GM19463 (cell line): ENCODE measurements around the gene ATP2C1.
"Not testable (repeated sequence)": the region's sequence is repeated elsewhere in the genome, so short reads cannot be mapped to it uniquely, and the experiment has no call there.

ENCODE experiments used
- ATAC-seq: cut with Tn5 transposase; IDR thresholded peaks from one replicate; pipeline ENCODE4 v1.9.1; 2021; ENCODE audit warnings: mild to moderate bottlenecking, moderate library complexity; ENCODE audit not compliant: unreplicated experiment

Gene ATP2C1

DNA sequence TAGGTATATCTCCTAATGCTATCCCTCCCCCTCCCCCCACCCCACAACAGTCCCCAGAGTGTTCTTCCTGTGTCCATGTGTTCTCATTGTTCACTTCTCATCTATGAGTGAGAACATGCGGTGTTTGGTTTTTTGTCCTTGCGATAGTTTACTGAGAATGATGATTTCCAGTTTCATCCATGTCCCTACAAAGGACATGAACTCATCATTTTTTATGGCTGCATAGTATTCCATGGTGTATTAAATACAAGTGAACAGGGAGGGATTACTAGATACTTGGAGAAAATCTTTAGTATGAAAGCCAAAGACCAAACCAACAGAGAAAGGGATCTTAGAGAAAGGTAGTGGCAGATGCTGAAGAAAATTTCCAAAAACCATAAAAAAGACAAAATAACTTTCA is 78.7 kb downstream of the ATP2C1 start:
- not testable (repeated sequence) for ATAC-seq

DNA sequence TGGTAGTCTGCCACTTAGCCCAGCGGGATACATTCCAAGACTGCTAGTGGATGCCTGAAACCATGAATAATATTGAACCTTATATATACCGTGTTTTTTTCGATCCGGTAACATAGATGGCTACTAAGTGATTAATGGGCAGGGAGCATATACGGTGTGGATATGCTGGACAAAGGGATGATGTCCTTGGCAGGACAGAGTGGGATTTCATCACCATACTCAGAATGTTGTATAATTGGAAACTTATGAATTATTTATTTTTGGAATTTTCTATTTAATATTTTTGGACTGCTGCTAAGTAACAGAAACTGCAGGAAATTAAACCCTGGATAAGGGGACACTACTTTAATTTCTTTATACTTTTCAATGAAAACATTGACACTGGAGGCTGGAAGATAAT is 79.5 kb downstream of the ATP2C1 start:
- ATAC-seq = no peak

DNA sequence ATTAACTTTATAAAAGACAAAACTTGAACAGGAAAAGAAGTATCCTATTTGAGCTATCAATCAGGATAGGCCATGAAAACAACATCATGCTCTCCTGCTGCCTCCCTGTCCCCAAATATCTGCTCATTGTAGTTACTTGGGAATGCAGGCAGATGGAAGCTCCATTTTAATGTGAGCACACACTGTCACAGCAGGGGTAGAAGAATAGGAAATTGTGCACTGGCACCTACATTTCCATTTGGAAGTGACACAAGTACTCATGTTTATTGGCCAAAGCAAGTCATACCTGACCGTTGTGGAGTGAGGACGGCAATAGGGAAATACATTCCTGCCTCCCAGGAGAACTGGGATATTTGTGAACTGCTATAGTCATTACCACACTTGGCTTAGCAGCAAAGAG is 80.3 kb downstream of the ATP2C1 start:
- no peak for ATAC-seq

- ATAC-seq = no peak
Measured at GRCh38 chr3:130975251-130975650, 81.4 kb downstream of the ATP2C1 start.

DNA sequence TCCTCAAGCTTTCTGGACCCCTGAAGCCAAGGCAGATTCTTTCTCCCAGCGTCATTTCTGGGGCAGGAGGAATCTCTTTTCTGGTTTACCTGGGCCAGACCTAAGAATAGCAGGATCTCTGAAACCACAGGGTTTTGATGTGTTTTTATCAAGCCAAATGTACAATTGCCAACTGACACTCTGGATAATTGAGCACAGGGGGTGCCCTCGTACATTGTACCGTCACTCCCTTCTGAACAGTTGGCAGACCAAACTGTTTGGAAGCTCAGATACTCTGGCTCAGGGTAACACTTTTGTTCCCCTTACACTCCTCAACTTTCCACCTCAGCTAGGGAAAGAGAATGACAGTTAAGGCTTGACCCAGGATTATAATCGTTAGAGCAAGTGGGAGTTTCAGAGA is 82.8 kb downstream of the ATP2C1 start:
- no peak for ATAC-seq

DNA sequence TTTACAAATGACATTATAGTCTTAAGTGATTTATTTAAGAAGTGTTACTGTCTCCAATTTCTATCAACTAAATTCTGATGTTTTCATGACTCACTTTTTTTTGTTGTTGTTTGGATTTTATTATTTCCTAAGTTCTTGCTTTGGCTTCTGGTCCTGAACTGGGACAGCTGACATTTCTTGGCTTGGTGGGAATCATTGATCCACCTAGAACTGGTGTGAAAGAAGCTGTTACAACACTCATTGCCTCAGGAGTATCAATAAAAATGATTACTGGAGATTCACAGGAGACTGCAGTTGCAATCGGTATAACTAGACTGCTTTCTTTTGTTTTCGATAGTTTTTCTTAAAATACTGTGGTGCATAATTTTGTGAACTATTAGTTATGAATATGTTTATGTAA is 85.2 kb downstream of the ATP2C1 start:
- no peak for ATAC-seq

- no peak for ATAC-seq
Measured at GRCh38 chr3:130981469-130981868, 87.6 kb downstream of the ATP2C1 start.

GRCh38 chr3:130990282-130990681 is 96.4 kb downstream of the ATP2C1 start:
- ATAC-seq = no peak

DNA sequence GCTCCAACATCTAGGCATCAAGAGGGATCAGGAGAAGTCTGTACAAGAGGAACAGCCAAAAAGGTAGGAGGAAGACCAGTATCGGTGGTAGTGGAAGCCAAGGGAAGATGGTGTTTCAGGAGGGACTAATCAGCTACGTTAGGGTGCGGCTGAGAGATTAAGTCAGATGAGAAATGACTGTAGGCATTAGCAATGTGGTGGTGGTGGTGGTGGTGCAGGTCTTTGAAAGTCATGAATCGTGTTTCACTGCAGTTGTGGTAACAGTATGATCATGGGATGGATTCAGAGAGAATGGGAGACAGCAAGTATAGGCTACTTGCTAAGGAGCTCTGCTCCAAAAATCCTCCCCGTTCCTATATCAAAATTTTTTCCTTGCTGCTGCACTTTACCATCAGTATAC is 97.2 kb downstream of the ATP2C1 start:
- no peak for ATAC-seq

- ATAC-seq = no peak
Measured at GRCh38 chr3:130992344-130992743, 98.5 kb downstream of the ATP2C1 start.

GRCh38 chr3:130997289-130997688 is 103.4 kb downstream of the ATP2C1 start:
- no peak for ATAC-seq

DNA sequence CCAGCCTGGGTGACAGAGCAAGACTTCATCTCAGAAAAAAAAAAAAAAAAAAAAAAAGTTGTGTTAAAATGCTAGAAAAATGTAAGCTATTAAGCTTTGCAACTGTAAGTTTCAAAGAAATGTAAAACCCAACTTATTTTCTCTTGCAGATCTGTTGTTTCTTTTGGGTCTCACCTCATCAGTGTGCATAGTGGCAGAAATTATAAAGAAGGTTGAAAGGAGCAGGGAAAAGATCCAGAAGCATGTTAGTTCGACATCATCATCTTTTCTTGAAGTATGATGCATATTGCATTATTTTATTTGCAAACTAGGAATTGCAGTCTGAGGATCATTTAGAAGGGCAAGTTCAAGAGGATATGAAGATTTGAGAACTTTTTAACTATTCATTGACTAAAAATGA is 107.2 kb downstream of the ATP2C1 start:
- ATAC-seq = no peak

GRCh38 chr3:131004603-131005002 is 110.7 kb downstream of the ATP2C1 start:
- no peak for ATAC-seq

DNA sequence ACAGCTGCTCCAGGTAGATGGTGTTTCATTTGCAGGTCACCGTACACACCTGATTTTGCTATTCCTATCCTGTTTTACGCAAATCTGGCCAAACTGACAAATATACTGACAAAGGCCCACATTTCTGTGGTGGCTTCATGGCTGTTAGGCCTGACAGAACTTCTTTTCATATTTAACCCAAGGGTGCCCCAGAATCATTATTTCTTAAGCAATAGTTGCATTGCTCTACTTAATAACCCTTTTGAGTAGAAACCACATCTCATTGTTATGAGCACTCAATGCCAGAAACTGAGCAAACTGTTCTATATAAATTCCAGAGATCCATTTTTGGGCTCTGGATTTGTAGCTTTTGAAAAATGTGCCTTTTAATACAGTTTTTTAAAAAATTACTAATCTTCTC is 113.4 kb downstream of the ATP2C1 start:
- no peak for ATAC-seq

- no peak for ATAC-seq
Measured at GRCh38 chr3:131007782-131008181, 113.9 kb downstream of the ATP2C1 start.

DNA sequence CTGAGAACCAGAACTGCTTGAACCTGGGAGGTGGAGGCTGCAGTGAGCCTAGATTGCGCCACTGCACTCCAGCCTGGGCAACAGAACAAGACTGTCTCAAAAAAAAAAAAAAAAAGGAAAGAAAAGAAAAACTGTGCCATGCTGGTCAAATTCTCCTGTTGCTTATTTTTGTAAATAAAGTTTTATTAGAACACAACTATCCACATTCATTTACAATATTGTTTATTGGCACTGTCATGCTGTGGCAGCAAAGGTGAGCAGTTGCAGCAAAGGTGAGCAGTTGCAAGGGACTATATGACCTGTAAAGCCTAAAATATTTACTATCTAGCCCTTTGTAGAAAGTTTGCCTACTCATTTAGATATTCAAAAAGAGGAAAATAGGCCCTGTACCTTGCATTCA is 114.4 kb downstream of the ATP2C1 start:
- no peak for ATAC-seq

DNA sequence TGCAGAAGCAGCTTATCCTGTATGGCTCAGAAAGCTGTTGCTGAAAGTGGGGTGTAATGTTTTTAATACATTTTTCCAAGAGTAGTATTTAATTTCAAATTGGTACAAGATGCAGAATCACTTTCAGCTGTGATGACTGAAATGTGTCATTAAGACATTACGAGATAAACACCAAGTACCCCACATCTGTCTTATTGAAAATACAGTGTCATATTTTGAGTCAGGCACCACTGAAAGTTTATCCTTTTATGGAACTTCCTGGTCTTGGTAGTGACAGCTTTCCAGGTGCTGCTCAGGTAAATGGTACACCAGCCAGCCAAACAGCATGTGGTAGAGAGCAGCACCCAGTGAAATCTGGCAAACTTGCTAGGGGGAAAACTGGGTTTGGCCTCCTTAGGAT is 115.8 kb downstream of the ATP2C1 start:
- ATAC-seq = no peak

- ATAC-seq = no peak
Measured at GRCh38 chr3:131018970-131019369, 125.1 kb downstream of the ATP2C1 start.

DNA sequence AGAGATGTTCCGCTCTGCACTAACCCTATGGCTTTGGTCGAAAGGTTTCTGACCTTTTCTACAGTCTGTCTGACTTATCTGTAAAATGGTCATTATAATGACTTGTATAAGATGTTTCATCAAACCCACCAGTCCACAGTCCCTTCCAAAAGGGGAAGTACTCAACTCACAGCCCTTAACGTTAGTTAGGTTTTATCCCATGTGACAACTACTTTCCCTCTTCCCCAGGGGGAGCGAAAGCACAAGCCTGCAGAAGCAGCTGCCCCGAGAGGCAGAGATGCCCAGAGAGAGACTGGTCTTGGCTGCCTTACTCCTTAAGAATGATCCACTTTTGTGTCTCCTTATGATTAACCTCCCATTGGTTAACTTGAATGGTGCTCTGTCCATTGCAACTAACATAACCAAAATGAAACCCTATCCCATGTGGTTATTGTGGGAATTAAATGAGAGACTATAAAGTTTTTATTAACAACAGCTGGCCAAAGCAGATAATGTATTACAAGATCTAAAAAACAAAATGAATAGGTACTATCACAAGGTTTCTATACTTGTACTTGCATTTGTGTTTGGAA is 126.3 kb downstream of the ATP2C1 start:
- no peak for ATAC-seq

DNA sequence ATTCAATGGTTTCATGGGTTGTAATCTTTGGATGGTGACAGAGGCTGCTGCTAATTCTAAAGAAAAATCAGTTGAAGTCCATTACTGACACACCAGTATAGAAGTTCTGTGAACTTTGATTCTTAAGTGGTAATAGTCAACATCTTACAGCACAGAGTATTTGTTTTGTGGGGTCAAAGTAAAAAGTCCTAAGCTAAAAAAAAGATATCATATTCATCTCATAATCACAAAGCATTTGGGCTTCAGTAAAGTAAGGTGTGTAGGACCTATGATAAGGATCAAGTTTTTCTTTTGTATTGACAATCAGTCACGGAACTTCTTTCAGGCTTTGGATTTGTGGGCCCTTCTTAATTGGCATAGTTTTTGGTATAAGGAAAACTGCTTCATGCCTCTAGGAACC is 131.7 kb downstream of the ATP2C1 start:
- ATAC-seq = no peak

DNA sequence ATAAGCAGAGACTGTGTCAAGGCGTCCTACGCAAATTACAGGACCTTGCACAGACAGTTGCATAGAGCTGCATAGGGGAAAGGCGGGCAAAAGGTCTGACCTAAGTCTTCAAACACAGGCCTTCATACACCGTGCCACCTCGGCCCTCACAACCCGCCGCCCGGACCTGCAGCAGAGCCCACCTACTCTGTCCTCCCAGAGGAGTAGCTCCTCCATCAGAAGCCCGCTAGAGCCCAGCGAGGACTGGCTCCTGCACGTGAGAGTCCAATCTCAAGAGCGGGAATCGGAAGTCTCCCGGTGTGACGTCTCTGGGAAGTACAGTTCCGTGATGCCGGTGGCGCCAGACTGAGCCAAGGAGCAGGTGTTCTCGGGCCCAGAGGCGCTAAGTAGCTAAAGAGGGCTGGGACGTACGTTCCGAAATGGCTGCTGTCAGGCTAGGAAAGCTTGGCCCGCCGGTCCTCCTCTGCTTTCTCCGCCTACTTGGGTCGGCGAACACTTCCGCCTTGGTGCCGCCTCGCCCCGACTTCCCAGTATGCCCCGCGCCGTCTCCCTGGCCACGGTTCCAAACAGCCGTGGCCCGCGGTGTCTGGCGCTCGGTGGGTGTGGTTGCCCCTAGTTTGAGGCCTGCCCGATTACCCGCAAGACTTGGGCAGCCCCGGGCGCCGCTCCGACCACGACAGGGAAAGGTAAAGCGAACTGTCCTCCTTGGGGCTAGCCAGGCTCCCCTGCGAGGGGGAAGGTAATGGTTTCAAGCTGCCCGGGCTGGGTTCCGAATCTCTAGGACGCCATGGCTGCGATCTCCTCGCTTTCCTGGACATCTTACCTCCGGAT is 132.7 kb downstream of the ATP2C1 start, which contains the start of the genes ASTE1 and NEK11:
Gene ASTE1, minus strand, starts transcription at position 505 of the 831 bp plus-strand sequence. CDS start 1,519 bp downstream, outside the sequence.
Gene NEK11, plus strand, starts transcription at position 557 of the 831 bp plus-strand sequence. CDS start 2,832 bp downstream, outside the sequence.
- peak; percentile 99 for ATAC-seq

GRCh38 chr3:131028844-131029243 is 135.0 kb downstream of the ATP2C1 start:
- ATAC-seq = no peak
